ENCODE measurements around the gene TRIM29. TPM values are rescaled to one million over a fixed set of nuclear protein-coding genes. Genes with fewer than 3 reads are reported as not detected.
A peak's percentile ranks its signal among the peaks of the same experiment; 100 is the strongest.

Gene TRIM29
- total and polyA plus RNA-seq, 3 experiments from 2014 or later, result not detected

GRCh38 chr11:120065876-120066275 is 72.0 kb downstream of the TRIM29 start:
- Mint-ChIP-seq H3K27ac (peak overlapping the region in 1 of 8 donors; percentile 70), H3K27me3 (peaks cover 10 to 48% of the 10 kb centered on the region in 2 donors), H3K36me3 (no peaks in the 10 kb centered on the region), H3K4me1 (no peaks in the 10 kb centered on the region), H3K4me3 (no peak overlapping the region), H3K9me3 (no peaks in the 10 kb centered on the region)
- POLR2A ChIA-PET, result no interaction called here
- Histone ChIP-seq H3K27me3 (ENCODE audit: insufficient read depth, low read length, poor library complexity, severe bottlenecking) (no peaks in the 10 kb centered on the region), H3K9me3 (ENCODE audit: low read length) (no peaks in the 10 kb centered on the region), H3K4me3 (ENCODE audit: low read length) (no peak overlapping the region), H3K4me1 (ENCODE audit: insufficient read depth, low read length) (no peaks in the 10 kb centered on the region), H3K27ac (ENCODE audit: low read depth, low read length) (no peak overlapping the region), H3K36me3 (ENCODE audit: insufficient read depth, low read length) (no peaks in the 10 kb centered on the region)
- DNase-seq, result peak in 1 of 5 donors; percentile 18
- CTCF ChIA-PET, result no interaction called here

DNA sequence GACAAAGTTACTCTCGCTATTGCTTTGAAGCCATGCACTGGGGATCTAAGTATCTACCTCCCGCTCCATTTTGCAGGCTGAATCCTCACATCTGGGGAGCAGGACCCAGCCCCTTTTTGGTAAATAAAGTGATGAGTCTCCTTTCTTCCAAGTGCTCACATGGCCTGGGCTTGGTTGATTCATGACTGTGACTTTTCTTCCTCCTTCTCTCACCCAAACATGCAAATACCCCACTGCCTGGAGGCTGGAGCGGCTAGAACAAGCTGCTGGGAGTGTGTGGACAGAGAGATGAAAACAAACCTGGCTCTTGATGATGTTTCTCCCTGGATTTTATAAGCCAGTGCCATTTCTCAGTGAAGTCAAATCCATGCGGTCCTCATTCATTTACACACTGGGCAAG is 72.7 kb downstream of the TRIM29 start:
- H3K27me3 Mint-ChIP-seq, result peaks cover 10 to 48% of the 10 kb centered on the region in 2 donors
- DNase-seq, result no peak
- Histone ChIP-seq H3K27ac (ENCODE audit: low read depth, low read length) (no peak overlapping the region), H3K27me3 (ENCODE audit: insufficient read depth, low read length, poor library complexity, severe bottlenecking) (no peaks in the 10 kb centered on the region), H3K4me3 (ENCODE audit: low read length) (no peak overlapping the region), H3K36me3 (ENCODE audit: insufficient read depth, low read length) (no peaks in the 10 kb centered on the region), H3K9me3 (ENCODE audit: low read length) (no peaks in the 10 kb centered on the region), H3K4me1 (ENCODE audit: insufficient read depth, low read length) (no peaks in the 10 kb centered on the region)
- no peaks in the 10 kb centered on the region for H3K9me3 Mint-ChIP-seq
- ChIA-PET CTCF (no interaction called here), POLR2A (no interaction called here)
- H3K27ac Mint-ChIP-seq, result no peak overlapping the region
- H3K4me3 Mint-ChIP-seq, result no peak overlapping the region
- H3K36me3 Mint-ChIP-seq, result no peaks in the 10 kb centered on the region
- no peaks in the 10 kb centered on the region for H3K4me1 Mint-ChIP-seq

GRCh38 chr11:120064341-120064740 is 73.6 kb downstream of the TRIM29 start:
- H3K4me3 ChIP-seq (ENCODE audit: low read length), result no peak overlapping the region
- no peaks in the 10 kb centered on the region for H3K9me3 ChIP-seq (ENCODE audit: low read length)
- no peaks in the 10 kb centered on the region for H3K36me3 ChIP-seq (ENCODE audit: insufficient read depth, low read length)
- Mint-ChIP-seq H3K36me3 (no peaks in the 10 kb centered on the region), H3K4me1 (no peaks in the 10 kb centered on the region), H3K27ac (no peak overlapping the region), H3K4me3 (no peak overlapping the region), H3K9me3 (no peaks in the 10 kb centered on the region), H3K27me3 (peaks cover 10 to 48% of the 10 kb centered on the region in 2 donors)
- no peak overlapping the region for H3K27ac ChIP-seq (ENCODE audit: low read depth, low read length)
- H3K27me3 ChIP-seq (ENCODE audit: insufficient read depth, low read length, poor library complexity, severe bottlenecking), result no peaks in the 10 kb centered on the region
- H3K4me1 ChIP-seq (ENCODE audit: insufficient read depth, low read length), result no peaks in the 10 kb centered on the region
- CTCF ChIA-PET, result interaction anchor here (1.2 kb wide), 1 partner anchor 9 kb away, joined by 3 read pairs; no protein-coding TSS in a partner anchor
- POLR2A ChIA-PET, result no interaction called here
- DNase-seq, result peak in 1 of 5 donors; percentile 15

- Histone ChIP-seq H3K27ac (ENCODE audit: low read depth, low read length) (no peak overlapping the region), H3K36me3 (ENCODE audit: insufficient read depth, low read length) (no peaks in the 10 kb centered on the region), H3K27me3 (ENCODE audit: insufficient read depth, low read length, poor library complexity, severe bottlenecking) (no peaks in the 10 kb centered on the region), H3K4me1 (ENCODE audit: insufficient read depth, low read length) (no peaks in the 10 kb centered on the region), H3K4me3 (ENCODE audit: low read length) (no peak overlapping the region), H3K9me3 (ENCODE audit: low read length) (no peaks in the 10 kb centered on the region)
- DNase-seq, result peak in 1 of 5 donors; percentile 24
- Mint-ChIP-seq H3K27ac (no peak overlapping the region), H3K4me1 (no peaks in the 10 kb centered on the region), H3K27me3 (peaks cover 10 to 44% of the 10 kb centered on the region in 2 donors), H3K4me3 (no peak overlapping the region), H3K36me3 (no peaks in the 10 kb centered on the region), H3K9me3 (no peaks in the 10 kb centered on the region)
- CTCF ChIA-PET, result interaction anchor here (1.2 kb wide), 1 partner anchor 10 kb away, joined by 3 read pairs; no protein-coding TSS in a partner anchor
- POLR2A ChIA-PET, result no interaction called here
Measured at GRCh38 chr11:120063686-120064340, 74.1 kb downstream of the TRIM29 start.

DNA sequence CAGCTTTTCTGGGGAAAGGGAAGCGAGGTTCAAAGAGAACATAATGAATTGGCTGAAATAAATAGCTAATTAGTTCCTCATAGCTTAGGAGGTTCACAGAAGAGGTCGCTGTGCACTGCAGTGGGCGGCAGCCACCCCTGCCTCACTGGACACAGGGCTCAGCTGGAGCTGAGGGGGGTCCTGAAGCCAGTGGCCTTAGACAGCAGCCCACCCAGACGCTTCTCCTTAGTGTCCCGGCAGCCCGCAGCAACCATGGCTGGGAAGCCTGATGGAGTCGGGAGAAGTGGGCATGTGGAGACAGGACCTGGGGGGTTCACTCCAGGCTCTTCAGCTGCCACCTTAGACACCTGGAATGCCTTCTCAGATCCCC is 75.4 kb downstream of the TRIM29 start:
- H3K4me3 ChIP-seq (ENCODE audit: low read length), result no peak overlapping the region
- H3K4me3 Mint-ChIP-seq, result no peak overlapping the region
- CTCF ChIA-PET, result no interaction called here
- no peak overlapping the region for H3K27ac ChIP-seq (ENCODE audit: low read depth, low read length)
- no peaks in the 10 kb centered on the region for H3K36me3 ChIP-seq (ENCODE audit: insufficient read depth, low read length)
- H3K9me3 ChIP-seq (ENCODE audit: low read length), result no peaks in the 10 kb centered on the region
- no peaks in the 10 kb centered on the region for H3K9me3 Mint-ChIP-seq
- no peaks in the 10 kb centered on the region for H3K4me1 Mint-ChIP-seq
- peak in 1 of 5 donors; percentile 28 for DNase-seq
- H3K27me3 ChIP-seq (ENCODE audit: insufficient read depth, low read length, poor library complexity, severe bottlenecking), result no peaks in the 10 kb centered on the region
- H3K4me1 ChIP-seq (ENCODE audit: insufficient read depth, low read length), result no peaks in the 10 kb centered on the region
- H3K27me3 Mint-ChIP-seq, result peaks cover 5 to 40% of the 10 kb centered on the region in 2 donors
- no peaks in the 10 kb centered on the region for H3K36me3 Mint-ChIP-seq
- H3K27ac Mint-ChIP-seq, result no peak overlapping the region
- POLR2A ChIA-PET, result no interaction called here

- POLR2A ChIA-PET, result no interaction called here
- CTCF ChIA-PET, result no interaction called here
Measured at GRCh38 chr11:120061761-120062560, 76.0 kb downstream of the TRIM29 start.

More at GRCh38 chr11:120061761-120062560, 76.0 kb downstream of the TRIM29 start:
- no peak overlapping the region for H3K27ac Mint-ChIP-seq
- no peaks in the 10 kb centered on the region for H3K4me1 Mint-ChIP-seq
- H3K27me3 ChIP-seq (ENCODE audit: insufficient read depth, low read length, poor library complexity, severe bottlenecking), result no peaks in the 10 kb centered on the region
- H3K9me3 ChIP-seq (ENCODE audit: low read length), result no peaks in the 10 kb centered on the region
- peak in 1 of 5 donors; percentile 8 for DNase-seq
- no peak overlapping the region for H3K4me3 ChIP-seq (ENCODE audit: low read length)
- H3K27me3 Mint-ChIP-seq, result peaks cover 3 to 41% of the 10 kb centered on the region in 2 donors
- H3K27ac ChIP-seq (ENCODE audit: low read depth, low read length), result no peak overlapping the region
- H3K9me3 Mint-ChIP-seq, result no peaks in the 10 kb centered on the region
- H3K4me3 Mint-ChIP-seq, result no peak overlapping the region
- no peaks in the 10 kb centered on the region for H3K36me3 ChIP-seq (ENCODE audit: insufficient read depth, low read length)
- no peaks in the 10 kb centered on the region for H3K4me1 ChIP-seq (ENCODE audit: insufficient read depth, low read length)
- H3K36me3 Mint-ChIP-seq, result no peaks in the 10 kb centered on the region

Other genes starting within 250 kb of the TRIM29 start
- gene OAF, start 72.9 kb upstream of the TRIM29 start, total RNA-seq, result 1 to 10 TPM; 3.0 to 3.4 TPM
- gene OAF, start 72.9 kb upstream of the TRIM29 start, polyA plus RNA-seq, result 2.6 TPM
- gene POU2F3, start 102.0 kb upstream of the TRIM29 start, total RNA-seq, result not detected
- gene POU2F3, start 102.0 kb upstream of the TRIM29 start, polyA plus RNA-seq, result not detected
- gene TLCD5, start 187.2 kb upstream of the TRIM29 start, total RNA-seq, result 1 to 10 TPM; 1.5 to 1.7 TPM
- gene TLCD5, start 187.2 kb upstream of the TRIM29 start, polyA plus RNA-seq, result 0.16 TPM
- gene ARHGEF12, start 198.3 kb upstream of the TRIM29 start, total RNA-seq, result 10 to 100 TPM; 30.1 to 31.0 TPM
- 4.6 TPM for gene ARHGEF12, start 198.3 kb upstream of the TRIM29 start, polyA plus RNA-seq

Data from CD8-positive, alpha-beta memory T cell (primary cell).